ENCODE measurements around the gene FREY1.

Gene FREY1

GRCh38 chr11:45928535-45929215 is 21.6 kb upstream of the FREY1 start:
- peak; percentile 83 for DNase-seq (ENCODE audit: low read depth, low spot score)

- DNase-seq (ENCODE audit: low read depth, low spot score): no peak
Observed at GRCh38 chr11:45927684-45928413, 20.8 kb upstream of the FREY1 start.

- DNase-seq (ENCODE audit: low read depth, low spot score): no peak
Observed at GRCh38 chr11:45927332-45927683, 20.2 kb upstream of the FREY1 start.

GRCh38 chr11:45926536-45927331 is 19.7 kb upstream of the FREY1 start:
- no peak for DNase-seq (ENCODE audit: low read depth, low spot score)

- DNase-seq (ENCODE audit: low read depth, low spot score): peak; percentile 73
Observed at GRCh38 chr11:45926001-45926401, 18.9 kb upstream of the FREY1 start.

GRCh38 chr11:45925550-45925949 is 18.5 kb upstream of the FREY1 start:
- no peak for DNase-seq (ENCODE audit: low read depth, low spot score)

GRCh38 chr11:45924927-45925326 is 17.9 kb upstream of the FREY1 start:
- DNase-seq (ENCODE audit: low read depth, low spot score): no peak

- no peak for DNase-seq (ENCODE audit: low read depth, low spot score)
Observed at GRCh38 chr11:45924036-45924915, 17.2 kb upstream of the FREY1 start.

- DNase-seq (ENCODE audit: low read depth, low spot score): peak; percentile 78
Observed at GRCh38 chr11:45922425-45923082, 15.5 kb upstream of the FREY1 start, which contains the start of gene LARGE2. LARGE2 (plus strand) TSS chr11:45922656; CDS start chr11:45922883, 227 bp downstream.

- peak; percentile 91 for DNase-seq (ENCODE audit: low read depth, low spot score)
Observed at GRCh38 chr11:45921561-45922424, 14.7 kb upstream of the FREY1 start.

GRCh38 chr11:45920531-45921477 is 13.7 kb upstream of the FREY1 start:
- no peak for DNase-seq (ENCODE audit: low read depth, low spot score)

- peak; percentile 67 for DNase-seq (ENCODE audit: low read depth, low spot score)
Observed at GRCh38 chr11:45919806-45920530, 12.9 kb upstream of the FREY1 start.

- DNase-seq (ENCODE audit: low read depth, low spot score): no peak
Observed at GRCh38 chr11:45918962-45919675, 12.0 kb upstream of the FREY1 start.

GRCh38 chr11:45918331-45918941 is 11.4 kb upstream of the FREY1 start:
- peak; percentile 77 for DNase-seq (ENCODE audit: low read depth, low spot score)

- peak; percentile 97 for DNase-seq (ENCODE audit: low read depth, low spot score)
Observed at GRCh38 chr11:45917623-45918330, 10.7 kb upstream of the FREY1 start, which contains the start of gene PEX16. PEX16 (minus strand) TSS chr11:45917877; CDS start chr11:45917811, 66 bp downstream.

GRCh38 chr11:45917286-45917622 is 10.2 kb upstream of the FREY1 start:
- no peak for DNase-seq (ENCODE audit: low read depth, low spot score)

Data from ELF-1 (cell line).